Measurements from ENCODE around the gene FARP2. TPM values are rescaled to one million over a fixed set of nuclear protein-coding genes. Genes with fewer than 3 reads are reported as not detected.

The FARP2 gene
- total RNA-seq, 1 experiment from 2014 or later = 37.2 TPM

- H3K27ac Mint-ChIP-seq (ENCODE audit: unreplicated experiment) = peak overlapping the region; percentile 90
- ChIA-PET POLR2A (no interaction called here), CTCF (interaction anchor here (0.7 kb wide), 2 partner anchors 17 to 283 kb away, joined by 3 to 4 read pairs; no protein-coding TSS in a partner anchor)
- peaks cover 18% of the 10 kb centered on the region for H3K36me3 Mint-ChIP-seq (ENCODE audit: insufficient read depth, unreplicated experiment)
- peaks cover 37% of the 10 kb centered on the region for H3K4me1 ChIP-seq
- H3K27me3 Mint-ChIP-seq (ENCODE audit: insufficient read depth, unreplicated experiment) = no peaks in the 10 kb centered on the region
- H3K27me3 ChIP-seq (replicated peaks; ENCODE audit: control insufficient read depth, insufficient read depth, low read length) = no peaks in the 10 kb centered on the region
- peak overlapping the region; percentile 58 for H3K4me3 Mint-ChIP-seq (ENCODE audit: unreplicated experiment)
- intact Hi-C loops (cut with micrococcal nuclease; ENCODE audit: unreplicated experiment) = loop anchor here (2.0 kb wide), 1 partner anchor 18 kb away; no protein-coding TSS in a partner anchor
- H3K4me3 ChIP-seq (ENCODE audit: low read depth, low read length) = no peak overlapping the region
- BruUV-seq (replicated peaks) = no TSS peak
- no peaks in the 10 kb centered on the region; the same call in 1 of the 2 replicates for H3K36me3 ChIP-seq (ENCODE audit: control insufficient read depth, insufficient read depth, low read length)
- H3K4me1 Mint-ChIP-seq (ENCODE audit: low read depth, unreplicated experiment) = peaks cover 12% of the 10 kb centered on the region
- no peaks in the 10 kb centered on the region for H3K9me3 Mint-ChIP-seq (ENCODE audit: unreplicated experiment)
- H3K9me3 ChIP-seq = no peaks in the 10 kb centered on the region
- DNase-seq = no peak
- no peak for TF ChIP-seq CTCF (IDR thresholded peaks at IDR 0.05; ENCODE audit: insufficient read depth in 1 of 2, low read depth in 1 of 2, low read length in 1 of 2, severe bottlenecking in 1 of 2, unreplicated experiment in 1 of 2)
Measured at GRCh38 chr2:241375300-241375699, 19.2 kb downstream of the FARP2 start.

GRCh38 chr2:241376808-241377207, 20.7 kb downstream of the FARP2 start:
- intact Hi-C loops (cut with micrococcal nuclease; ENCODE audit: unreplicated experiment) = no loop called here
- TF ChIP-seq CTCF (IDR thresholded peaks at IDR 0.05; ENCODE audit: insufficient read depth in 1 of 2, low read depth in 1 of 2, low read length in 1 of 2, severe bottlenecking in 1 of 2, unreplicated experiment in 1 of 2) = no peak
- no peaks in the 10 kb centered on the region for H3K9me3 Mint-ChIP-seq (ENCODE audit: unreplicated experiment)
- H3K27ac Mint-ChIP-seq (ENCODE audit: unreplicated experiment) = peak overlapping the region; percentile 29
- no peak for DNase-seq
- Histone ChIP-seq H3K27me3 (replicated peaks; ENCODE audit: control insufficient read depth, insufficient read depth, low read length) (no peaks in the 10 kb centered on the region), H3K4me1 (peaks cover 37% of the 10 kb centered on the region), H3K36me3 (ENCODE audit: control insufficient read depth, insufficient read depth, low read length) (no peaks in the 10 kb centered on the region; the same call in 1 of the 2 replicates), H3K9me3 (no peaks in the 10 kb centered on the region), H3K4me3 (ENCODE audit: low read depth, low read length) (no peak overlapping the region)
- no peaks in the 10 kb centered on the region for H3K27me3 Mint-ChIP-seq (ENCODE audit: insufficient read depth, unreplicated experiment)
- H3K36me3 Mint-ChIP-seq (ENCODE audit: insufficient read depth, unreplicated experiment) = peaks cover 20% of the 10 kb centered on the region
- H3K4me3 Mint-ChIP-seq (ENCODE audit: unreplicated experiment) = no peak overlapping the region
- CTCF ChIA-PET = no interaction called here
- POLR2A ChIA-PET = interaction anchor here (0.5 kb wide), 1 partner anchor 321 kb away, joined by 7 read pairs; no protein-coding TSS in a partner anchor
- no TSS peak for BruUV-seq (replicated peaks)
- peaks cover 7% of the 10 kb centered on the region for H3K4me1 Mint-ChIP-seq (ENCODE audit: low read depth, unreplicated experiment)

- ChIA-PET POLR2A (no interaction called here), CTCF (no interaction called here)
- H3K4me3 Mint-ChIP-seq (ENCODE audit: unreplicated experiment) = no peak overlapping the region
- Histone ChIP-seq H3K27me3 (replicated peaks; ENCODE audit: control insufficient read depth, insufficient read depth, low read length) (no peaks in the 10 kb centered on the region), H3K4me3 (ENCODE audit: low read depth, low read length) (no peak overlapping the region), H3K4me1 (peaks cover 26% of the 10 kb centered on the region), H3K9me3 (no peaks in the 10 kb centered on the region), H3K36me3 (ENCODE audit: control insufficient read depth, insufficient read depth, low read length) (no peaks in the 10 kb centered on the region; the same call in 1 of the 2 replicates)
- H3K36me3 Mint-ChIP-seq (ENCODE audit: insufficient read depth, unreplicated experiment) = peaks cover 30% of the 10 kb centered on the region
- TF ChIP-seq CTCF (IDR thresholded peaks at IDR 0.05; ENCODE audit: insufficient read depth in 1 of 2, low read depth in 1 of 2, low read length in 1 of 2, severe bottlenecking in 1 of 2, unreplicated experiment in 1 of 2) = no peak
- DNase-seq = no peak
- intact Hi-C loops (cut with micrococcal nuclease; ENCODE audit: unreplicated experiment) = no loop called here
- H3K9me3 Mint-ChIP-seq (ENCODE audit: unreplicated experiment) = no peaks in the 10 kb centered on the region
- H3K27me3 Mint-ChIP-seq (ENCODE audit: insufficient read depth, unreplicated experiment) = no peaks in the 10 kb centered on the region
- H3K27ac Mint-ChIP-seq (ENCODE audit: unreplicated experiment) = no peak overlapping the region
- H3K4me1 Mint-ChIP-seq (ENCODE audit: low read depth, unreplicated experiment) = peaks cover 7% of the 10 kb centered on the region
- BruUV-seq (replicated peaks) = no TSS peak
Measured at GRCh38 chr2:241378816-241379215, 22.7 kb downstream of the FARP2 start.

All from Caco-2 (cell line).